22Rv1 (cell line): ENCODE results near the gene PDZK1.
"Not testable (repeated sequence)": the region's sequence is repeated elsewhere in the genome, so short reads cannot be mapped to it uniquely, and the experiment has no call there.

Experiments
- CTCF ChIP-seq: fragments of 450-650 bp; IDR thresholded peaks from 2 replicates; pipeline ENCODE4 v1.5.1; 2017; ENCODE audit warnings: mild to moderate bottlenecking
- ZFX ChIP-seq: fragments of 450-650 bp; IDR thresholded peaks from 2 replicates; pipeline ENCODE4 v1.6.1; 2017; ENCODE audit warnings: antibody characterized with exemption, borderline replicate concordance

- not testable (repeated sequence) for TF ChIP-seq ZFX, CTCF
These were observed 42.2 kb downstream of the PDZK1 start for GRCh38 chr1:145665015-145665414.
